ENCODE results near the gene FBXL19. TPM values are rescaled to one million over a fixed set of nuclear protein-coding genes. Genes with fewer than 3 reads are reported as not detected.

The FBXL19 gene
- polyA plus RNA-seq, 3 donors: 0.14 to 7.6 TPM; not detected in 1

DNA sequence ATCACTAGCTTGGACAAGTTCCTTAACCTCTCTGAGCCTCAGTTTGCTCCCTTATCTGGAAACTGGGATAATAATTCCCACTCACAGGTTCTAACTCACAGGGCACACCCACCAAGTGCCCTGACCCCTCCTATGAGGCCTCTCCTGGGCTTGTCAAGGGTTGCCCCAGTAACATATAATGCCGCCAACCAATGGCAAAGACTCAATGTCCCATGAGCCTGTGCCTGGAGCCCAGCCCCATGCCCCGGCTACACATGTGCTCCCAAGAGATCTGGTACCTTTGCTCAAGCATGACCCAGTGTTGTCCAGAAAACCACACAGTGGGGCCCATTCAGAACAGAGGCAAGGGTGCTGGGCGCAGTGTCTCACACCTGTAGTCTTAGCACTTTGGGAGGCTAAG is 8.5 kb upstream of the FBXL19 start:
- no peaks in the 10 kb centered on the region for H3K36me3 Mint-ChIP-seq

GRCh38 chr16:30918614-30919013 is 4.8 kb upstream of the FBXL19 start:
- Histone ChIP-seq H3K9me3 (replicated peaks in 1 of 2; ENCODE audit: control insufficient read depth in 1 of 2, insufficient read depth in 1 of 2, low read length in 2 of 2) (peaks cover 0 to 5% of the 10 kb centered on the region in 2 donors), H3K36me3 (replicated peaks in 1 of 2; ENCODE audit: control insufficient read depth in 1 of 2, insufficient read depth in 2 of 2, low read length in 2 of 2) (no peaks in the 10 kb centered on the region), H3K9ac (ENCODE audit: insufficient read depth, low read length, poor library complexity, severe bottlenecking) (no peak overlapping the region), H3K4me3 (replicated peaks in 1 of 3; ENCODE audit: low read depth in 2 of 3, low read length in 3 of 3) (no peak overlapping the region), H3K4me1 (ENCODE audit: control insufficient read depth in 1 of 2, insufficient read depth in 2 of 2, low read length in 2 of 2) (peaks cover 8 to 15% of the 10 kb centered on the region in 2 donors), H3K27ac (ENCODE audit: low read depth in 1 of 2, low read length in 2 of 2) (peak overlapping the region; percentile 28 to 32), H3K27me3 (ENCODE audit: control insufficient read depth in 2 of 2, insufficient read depth in 2 of 2, low read length in 2 of 2) (no peaks in the 10 kb centered on the region), H2AFZ (ENCODE audit: insufficient read depth, low read depth, low read length, poor library complexity, severe bottlenecking) (no peak overlapping the region), H3K79me2 (ENCODE audit: insufficient read depth, low read length) (no peaks in the 10 kb centered on the region), H4K20me1 (ENCODE audit: insufficient read depth, low read length) (no peaks in the 10 kb centered on the region), H3K4me2 (replicated peaks; ENCODE audit: extremely low read depth, low read length, poor library complexity, severe bottlenecking) (no peak overlapping the region)
- intact Hi-C loops (cut with micrococcal nuclease): no loop called here
- peak overlapping the region in 5 of 7 donors; percentile 5 to 86 (median 72) for H3K27ac Mint-ChIP-seq
- WGBS (ENCODE audit: insufficient coverage): 14% methylated on average over 1 of the region's 1 CpG
- H3K27me3 Mint-ChIP-seq (ENCODE audit: low read depth in 3 of 3): peaks cover 0 to 4% (median 0%) of the 10 kb centered on the region in 3 donors
- DNase-seq: no peak
- TF ChIP-seq, protein P1, sequence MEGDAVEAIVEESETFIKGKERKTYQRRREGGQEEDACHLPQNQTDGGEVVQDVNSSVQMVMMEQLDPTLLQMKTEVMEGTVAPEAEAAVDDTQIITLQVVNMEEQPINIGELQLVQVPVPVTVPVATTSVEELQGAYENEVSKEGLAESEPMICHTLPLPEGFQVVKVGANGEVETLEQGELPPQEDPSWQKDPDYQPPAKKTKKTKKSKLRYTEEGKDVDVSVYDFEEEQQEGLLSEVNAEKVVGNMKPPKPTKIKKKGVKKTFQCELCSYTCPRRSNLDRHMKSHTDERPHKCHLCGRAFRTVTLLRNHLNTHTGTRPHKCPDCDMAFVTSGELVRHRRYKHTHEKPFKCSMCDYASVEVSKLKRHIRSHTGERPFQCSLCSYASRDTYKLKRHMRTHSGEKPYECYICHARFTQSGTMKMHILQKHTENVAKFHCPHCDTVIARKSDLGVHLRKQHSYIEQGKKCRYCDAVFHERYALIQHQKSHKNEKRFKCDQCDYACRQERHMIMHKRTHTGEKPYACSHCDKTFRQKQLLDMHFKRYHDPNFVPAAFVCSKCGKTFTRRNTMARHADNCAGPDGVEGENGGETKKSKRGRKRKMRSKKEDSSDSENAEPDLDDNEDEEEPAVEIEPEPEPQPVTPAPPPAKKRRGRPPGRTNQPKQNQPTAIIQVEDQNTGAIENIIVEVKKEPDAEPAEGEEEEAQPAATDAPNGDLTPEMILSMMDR (IDR thresholded peaks at IDR 0.05): no peak
- H3K4me3 Mint-ChIP-seq: no peak overlapping the region
- no peaks in the 10 kb centered on the region for H3K36me3 Mint-ChIP-seq
- H3K4me1 Mint-ChIP-seq: peaks cover 17% of the 10 kb centered on the region
- peaks cover 4 to 9% (median 6%) of the 10 kb centered on the region in 7 donors for H3K9me3 Mint-ChIP-seq

More for the DNA sequence above, 8.5 kb upstream of the FBXL19 start:
- Mint-ChIP-seq H3K9me3 (peaks cover 4 to 9% (median 6%) of the 10 kb centered on the region in 7 donors), H3K27me3 (ENCODE audit: low read depth in 3 of 3) (peaks cover 0 to 8% (median 2%) of the 10 kb centered on the region in 3 donors), H3K27ac (no peak overlapping the region), H3K4me1 (peaks cover 9% of the 10 kb centered on the region), H3K4me3 (no peak overlapping the region)
- no peak overlapping the region for H3K9ac ChIP-seq (ENCODE audit: insufficient read depth, low read length, poor library complexity, severe bottlenecking)
- WGBS (ENCODE audit: insufficient coverage): 93% methylated on average over 3 of the region's 3 CpGs
- intact Hi-C loops (cut with micrococcal nuclease): no loop called here
- no peak for DNase-seq
- H3K79me2 ChIP-seq (ENCODE audit: insufficient read depth, low read length): no peaks in the 10 kb centered on the region
- H3K4me2 ChIP-seq (replicated peaks; ENCODE audit: extremely low read depth, low read length, poor library complexity, severe bottlenecking): no peak overlapping the region
- no peaks in the 10 kb centered on the region for H3K36me3 ChIP-seq (replicated peaks in 1 of 2; ENCODE audit: control insufficient read depth in 1 of 2, insufficient read depth in 2 of 2, low read length in 2 of 2)
- TF ChIP-seq, protein P1 (IDR thresholded peaks at IDR 0.05): no peak
- H4K20me1 ChIP-seq (ENCODE audit: insufficient read depth, low read length): no peaks in the 10 kb centered on the region
- H3K27me3 ChIP-seq (ENCODE audit: control insufficient read depth in 2 of 2, insufficient read depth in 2 of 2, low read length in 2 of 2): no peaks in the 10 kb centered on the region
- no peak overlapping the region for H3K4me3 ChIP-seq (replicated peaks in 1 of 3; ENCODE audit: low read depth in 2 of 3, low read length in 3 of 3)
- peaks cover 0 to 5% of the 10 kb centered on the region in 2 donors for H3K4me1 ChIP-seq (ENCODE audit: control insufficient read depth in 1 of 2, insufficient read depth in 2 of 2, low read length in 2 of 2)
- H3K27ac ChIP-seq (ENCODE audit: low read depth in 1 of 2, low read length in 2 of 2): no peak overlapping the region
- H2AFZ ChIP-seq (ENCODE audit: insufficient read depth, low read depth, low read length, poor library complexity, severe bottlenecking): no peak overlapping the region
- H3K9me3 ChIP-seq (replicated peaks in 1 of 2; ENCODE audit: control insufficient read depth in 1 of 2, insufficient read depth in 1 of 2, low read length in 2 of 2): peaks cover 0 to 5% of the 10 kb centered on the region in 2 donors
